HG03066 (cell line): ENCODE measurements around the gene DNAH10.
"Not testable (repeated sequence)": the region's sequence is repeated elsewhere in the genome, so short reads cannot be mapped to it uniquely, and the experiment has no call there.

Source experiments
- ATAC-seq: cut with Tn5 transposase; IDR thresholded peaks from one replicate; pipeline ENCODE4 v1.9.1; 2021; ENCODE audit warnings: low read depth; ENCODE audit not compliant: unreplicated experiment

The DNAH10 gene

DNA sequence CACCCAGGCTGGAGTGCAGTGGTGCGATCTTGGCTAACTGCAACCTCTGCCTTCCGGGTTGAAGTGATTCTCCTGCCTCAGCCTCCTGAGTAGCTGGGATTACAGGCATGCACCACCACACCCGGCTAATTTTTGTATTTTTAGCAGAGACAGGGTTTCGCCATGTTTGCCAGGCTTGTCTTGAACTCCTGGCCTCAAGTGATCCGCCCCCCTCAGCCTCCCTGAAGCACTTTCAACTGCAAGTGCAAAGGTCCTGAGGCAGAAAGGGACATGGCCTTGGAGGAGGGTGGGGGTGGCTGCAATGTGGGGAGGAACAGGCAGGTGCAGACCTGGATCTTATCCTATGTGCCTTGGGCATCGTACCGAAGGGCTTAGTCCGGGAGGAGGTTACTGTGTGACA lies 27.3 kb downstream of the DNAH10 start:
- ATAC-seq: not testable (repeated sequence)

DNA sequence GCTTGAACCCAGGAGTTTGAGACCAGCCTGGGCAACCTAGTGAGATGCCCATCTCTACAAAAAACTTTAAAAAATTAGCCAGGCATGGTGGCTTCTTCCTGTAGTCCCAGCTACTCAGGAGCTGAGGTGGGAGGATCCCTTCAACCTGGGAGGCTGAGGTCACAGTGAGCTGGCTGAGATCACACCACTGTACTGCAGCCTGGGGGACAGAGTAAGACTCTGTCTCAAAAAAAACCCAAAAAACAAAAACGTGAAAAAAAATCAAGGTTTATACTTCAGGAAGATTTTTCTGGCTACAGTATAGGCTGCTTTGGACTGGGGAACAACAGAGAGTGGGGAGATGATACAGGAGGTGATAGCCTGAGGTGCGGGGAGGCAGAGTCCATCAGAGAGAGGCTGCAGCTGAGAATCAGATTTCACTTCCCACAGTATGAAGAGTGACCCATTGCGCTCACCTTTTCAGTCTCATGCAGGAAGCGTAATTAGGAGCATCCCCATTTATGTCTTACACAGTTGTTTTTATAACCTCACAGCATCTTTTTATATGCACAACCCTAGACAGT lies 28.9 kb downstream of the DNAH10 start:
- ATAC-seq: no peak

DNA sequence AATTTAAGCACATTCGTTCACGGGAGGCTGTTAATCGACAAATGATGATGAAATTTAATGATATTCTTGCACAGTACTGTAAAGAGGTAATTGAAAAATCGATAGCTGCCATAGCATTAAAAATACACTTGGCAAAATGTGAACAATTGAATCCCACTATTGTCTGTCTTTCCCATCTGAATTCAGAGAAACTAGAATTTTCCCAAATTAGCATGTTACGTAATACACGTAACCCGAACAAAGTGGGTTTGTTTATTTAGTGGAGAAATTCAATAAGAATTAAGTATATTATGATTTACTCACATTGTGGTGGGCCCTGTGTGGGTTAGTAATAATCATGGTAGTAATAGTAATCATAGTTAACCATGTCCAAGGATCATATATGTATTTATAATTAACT lies 31.9 kb downstream of the DNAH10 start:
- ATAC-seq: no peak

DNA sequence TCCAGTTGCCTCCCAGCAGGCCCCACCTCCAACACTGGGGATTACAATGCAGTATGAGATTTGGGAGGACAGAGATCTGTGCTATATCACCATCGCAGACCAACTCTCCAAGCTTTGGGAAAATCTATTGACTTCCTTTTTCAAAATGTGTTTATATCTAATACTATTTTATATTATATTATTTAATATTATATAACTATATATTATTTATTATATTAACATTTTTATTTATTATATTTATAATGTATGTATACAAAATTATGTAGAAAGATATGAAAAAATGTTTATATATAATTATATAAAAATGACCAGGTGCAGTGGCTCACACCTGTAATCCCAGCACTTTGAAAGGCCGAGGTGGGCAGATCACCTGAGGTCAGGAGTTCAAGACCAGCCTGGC lies 36.4 kb downstream of the DNAH10 start:
- no peak for ATAC-seq

DNA sequence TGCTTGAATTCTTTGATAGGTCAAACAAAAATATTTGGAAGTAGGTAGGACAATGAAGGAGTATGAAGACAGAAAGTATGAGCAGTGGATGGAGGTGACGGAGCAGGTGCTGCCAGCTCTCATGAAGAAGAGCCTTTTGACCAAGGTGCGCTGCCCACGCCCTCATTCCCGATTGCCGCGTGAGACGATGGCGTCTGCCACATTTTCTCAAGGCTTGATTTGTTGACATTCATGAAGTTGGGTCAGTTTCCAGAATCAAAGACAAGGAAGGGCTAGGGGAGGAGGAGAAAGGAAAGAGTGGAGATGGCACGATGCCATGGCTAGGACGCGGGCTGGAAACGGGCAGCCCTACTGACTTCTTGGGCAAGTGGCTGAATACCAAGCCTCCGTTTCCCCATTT lies 37.1 kb downstream of the DNAH10 start:
- ATAC-seq: no peak

DNA sequence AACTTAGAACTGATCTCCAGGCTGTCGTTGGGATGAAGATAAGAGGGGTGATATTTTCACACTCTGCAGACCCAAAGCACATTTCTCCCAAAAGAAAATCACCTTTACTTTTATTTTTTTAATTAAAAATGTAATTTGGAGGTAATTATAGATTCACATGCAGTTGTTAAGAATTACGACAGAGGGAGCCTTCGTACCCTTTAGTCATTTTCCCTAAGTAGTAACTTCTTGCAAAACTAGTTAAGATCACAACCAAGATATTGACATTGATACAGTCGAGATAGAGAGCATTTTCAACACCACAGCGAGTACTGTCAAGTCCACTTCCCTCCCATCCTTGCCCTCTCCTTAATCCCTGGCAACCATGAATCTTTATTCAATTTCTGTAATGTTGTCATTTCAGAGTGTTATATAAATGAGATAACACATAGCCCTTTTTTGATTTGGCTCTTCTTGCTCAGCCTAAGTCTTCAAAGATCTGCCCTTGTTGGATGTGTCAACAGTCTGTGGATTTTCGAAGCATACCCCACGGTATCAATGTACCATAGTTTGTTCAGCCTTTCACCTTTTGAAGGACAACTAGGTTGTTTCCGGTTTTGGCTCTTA lies 39.6 kb downstream of the DNAH10 start:
- no peak for ATAC-seq

DNA sequence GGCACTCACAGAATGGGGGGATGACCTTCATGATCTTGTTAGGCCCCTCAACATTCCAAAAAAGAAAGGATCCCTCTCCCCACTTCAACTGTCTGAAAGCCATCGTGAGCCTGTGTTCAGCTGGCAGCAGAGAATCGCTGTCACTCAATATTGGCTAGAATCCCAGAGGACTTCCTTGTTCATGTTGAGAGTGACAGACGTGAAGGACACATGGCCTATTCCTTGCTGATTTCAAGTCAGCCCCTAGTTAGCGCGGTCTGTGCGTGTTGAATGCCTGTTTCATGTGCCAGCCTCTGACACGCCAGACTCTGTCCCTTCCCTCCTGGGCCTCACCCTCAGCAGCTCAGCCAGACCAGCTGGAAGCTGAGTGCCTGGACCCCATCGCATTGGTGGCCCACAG lies 43.1 kb downstream of the DNAH10 start:
- no peak for ATAC-seq

DNA sequence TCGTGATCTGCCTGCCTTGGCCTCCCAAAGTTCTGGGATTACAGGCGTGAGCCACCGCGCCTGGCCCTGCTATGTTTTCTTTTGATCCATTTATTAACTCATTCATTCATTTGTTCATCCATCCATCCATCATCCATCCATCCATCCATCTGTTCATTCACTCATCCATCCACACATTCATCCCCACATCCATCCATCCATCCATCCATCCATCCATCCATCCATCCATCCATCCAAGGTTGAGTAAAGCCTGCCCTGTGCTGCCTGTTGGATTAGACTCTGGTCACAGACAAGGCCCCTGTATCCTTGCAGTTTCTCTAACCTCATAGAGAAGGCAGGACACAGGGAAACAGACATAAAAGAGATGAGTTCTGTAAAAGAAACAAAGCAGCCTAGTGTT lies 44.9 kb downstream of the DNAH10 start:
- ATAC-seq: no peak

DNA sequence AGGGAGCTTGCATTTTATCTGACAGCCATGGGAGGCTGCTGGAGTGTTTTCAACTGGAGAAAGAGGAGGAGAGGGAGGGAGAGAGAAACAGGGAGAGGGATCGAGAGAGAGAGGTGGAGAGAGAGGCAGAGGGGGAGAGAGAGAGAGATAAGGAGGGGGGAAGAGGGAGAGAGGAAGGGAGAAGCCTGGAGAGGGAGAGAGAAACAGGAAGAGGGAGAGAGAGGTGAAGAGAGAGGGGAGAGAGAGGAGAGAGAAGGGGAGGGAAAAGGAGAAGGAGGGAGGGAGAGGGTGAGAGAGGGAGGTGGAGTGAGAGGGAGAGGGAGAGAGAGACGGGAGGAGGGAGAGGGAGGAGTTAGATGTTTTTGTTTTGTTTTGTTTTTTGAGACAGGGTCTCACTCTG lies 45.6 kb downstream of the DNAH10 start:
- no peak for ATAC-seq

DNA sequence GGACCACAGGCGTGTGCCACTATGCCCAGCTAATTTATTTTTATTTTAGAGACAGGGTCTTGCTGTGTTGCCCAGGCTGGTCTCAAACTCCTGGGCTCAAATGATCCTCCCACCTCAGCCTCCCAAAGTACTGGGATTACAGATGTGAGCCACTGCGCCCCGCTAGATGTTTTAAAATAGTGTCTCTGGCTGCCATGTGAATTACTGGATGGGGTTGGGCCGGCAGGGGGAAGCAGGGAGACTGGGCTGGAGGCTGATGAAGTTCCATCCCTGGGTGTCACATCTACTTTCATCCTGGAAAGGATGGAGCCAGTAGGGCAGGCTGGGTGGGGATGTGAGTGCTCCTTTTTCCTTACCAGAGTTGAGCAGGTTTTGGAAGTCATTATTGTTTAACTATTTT lies 46.1 kb downstream of the DNAH10 start:
- ATAC-seq: no peak

DNA sequence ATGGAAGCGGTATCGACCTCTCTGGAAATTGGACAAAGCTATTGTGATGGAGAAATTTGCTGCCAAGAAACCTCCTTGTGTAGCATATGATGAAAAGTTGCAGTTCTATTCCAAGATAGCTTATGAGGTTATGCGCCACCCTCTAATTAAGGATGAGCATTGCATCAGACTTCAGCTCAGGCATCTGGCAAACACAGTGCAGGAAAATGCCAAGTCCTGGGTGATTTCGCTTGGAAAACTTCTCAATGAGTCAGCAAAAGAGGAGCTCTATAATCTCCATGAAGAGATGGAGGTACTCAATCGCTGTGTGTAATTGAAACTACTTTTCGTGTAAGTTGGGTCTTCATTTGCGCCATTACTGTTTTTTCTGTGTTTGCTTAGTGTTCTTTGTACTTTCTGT lies 51.2 kb downstream of the DNAH10 start:
- ATAC-seq: no peak

DNA sequence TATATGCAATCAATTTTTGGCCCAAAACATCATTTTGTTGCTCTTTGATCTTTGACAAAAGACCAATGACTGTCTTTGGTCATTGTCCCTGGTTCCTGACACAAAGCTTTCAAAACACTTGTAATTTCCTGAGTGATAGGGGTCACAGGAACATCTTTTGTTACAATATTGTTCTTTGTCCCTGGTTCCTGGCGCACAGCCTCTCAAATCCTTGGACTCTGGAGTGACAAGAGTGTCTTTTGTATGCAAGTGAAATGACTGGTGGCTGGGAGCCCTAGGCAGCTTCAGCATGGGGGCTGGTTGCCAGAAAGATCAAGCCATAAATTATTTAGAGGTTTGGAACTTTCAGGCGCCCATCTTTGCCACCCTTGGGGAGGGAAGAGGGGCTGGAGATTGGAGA lies 53.9 kb downstream of the DNAH10 start:
- no peak for ATAC-seq

DNA sequence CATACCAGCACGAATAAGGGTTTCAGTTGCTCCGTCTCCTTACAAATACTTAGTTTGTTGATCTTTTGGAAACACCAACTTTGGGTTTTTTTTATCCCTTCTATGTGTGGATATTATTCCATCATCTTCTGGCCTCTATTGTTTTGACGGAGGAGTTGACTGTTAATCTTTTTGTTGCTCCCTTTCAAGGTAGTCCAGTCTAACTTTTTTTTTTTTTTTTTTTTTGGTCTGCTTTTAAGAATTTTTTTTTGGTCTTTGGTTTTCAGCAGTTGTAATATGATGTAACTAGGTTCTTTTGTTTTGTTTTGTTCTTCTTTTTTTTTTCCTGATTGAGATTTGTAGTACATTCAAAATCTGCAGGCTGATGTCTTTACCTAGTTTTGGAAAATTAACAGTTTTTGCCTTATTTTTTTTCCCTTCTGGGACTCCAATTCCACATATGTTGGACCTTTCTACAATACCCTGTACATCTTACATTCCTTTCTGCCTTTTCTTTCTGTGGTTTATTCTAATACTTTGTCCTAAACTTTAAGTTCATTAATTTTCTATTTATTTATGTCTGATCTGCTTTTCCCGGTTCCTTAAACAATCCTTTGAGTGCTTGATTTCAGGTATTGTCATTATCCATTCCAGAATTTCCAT lies 54.9 kb downstream of the DNAH10 start:
- no peak for ATAC-seq

DNA sequence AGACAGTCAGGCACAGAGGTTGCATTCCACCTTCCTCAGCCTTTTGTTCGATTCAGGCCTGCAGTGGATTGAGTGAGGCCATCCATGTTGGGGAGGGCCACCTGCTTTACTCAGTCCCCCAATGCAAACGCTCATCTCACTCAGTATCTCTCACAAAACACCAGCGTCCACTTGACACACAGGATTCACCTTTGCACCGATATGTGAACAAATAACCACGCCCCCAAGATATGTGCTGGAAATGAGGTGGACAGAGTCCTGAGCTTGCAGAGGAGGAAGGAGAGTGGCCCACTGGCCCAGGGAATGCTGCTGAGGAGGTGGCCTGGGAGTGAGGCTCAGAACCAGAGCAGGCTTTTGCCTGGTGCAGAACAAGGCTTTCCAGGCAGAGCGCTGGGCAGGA lies 60.7 kb downstream of the DNAH10 start:
- no peak for ATAC-seq

DNA sequence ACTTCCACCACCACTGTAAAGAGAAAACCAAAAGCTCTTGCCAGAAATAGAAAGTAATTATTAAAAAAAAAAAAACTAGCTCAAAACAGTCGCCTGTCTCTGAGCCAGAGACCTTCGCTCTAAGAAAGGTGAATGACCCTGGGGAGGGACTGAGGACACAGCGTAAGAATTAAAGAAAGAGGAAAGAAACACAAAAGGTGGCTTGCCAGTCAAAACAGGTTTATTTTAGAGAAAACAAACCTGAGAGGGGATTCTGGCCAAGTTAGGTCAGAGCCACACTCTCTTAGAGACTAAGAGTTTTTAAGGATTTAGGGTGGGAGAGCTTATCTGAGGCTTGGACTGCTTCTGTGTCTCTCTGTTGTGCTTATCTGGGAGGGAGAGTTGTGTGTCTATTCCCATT lies 66.0 kb downstream of the DNAH10 start:
- no peak for ATAC-seq

DNA sequence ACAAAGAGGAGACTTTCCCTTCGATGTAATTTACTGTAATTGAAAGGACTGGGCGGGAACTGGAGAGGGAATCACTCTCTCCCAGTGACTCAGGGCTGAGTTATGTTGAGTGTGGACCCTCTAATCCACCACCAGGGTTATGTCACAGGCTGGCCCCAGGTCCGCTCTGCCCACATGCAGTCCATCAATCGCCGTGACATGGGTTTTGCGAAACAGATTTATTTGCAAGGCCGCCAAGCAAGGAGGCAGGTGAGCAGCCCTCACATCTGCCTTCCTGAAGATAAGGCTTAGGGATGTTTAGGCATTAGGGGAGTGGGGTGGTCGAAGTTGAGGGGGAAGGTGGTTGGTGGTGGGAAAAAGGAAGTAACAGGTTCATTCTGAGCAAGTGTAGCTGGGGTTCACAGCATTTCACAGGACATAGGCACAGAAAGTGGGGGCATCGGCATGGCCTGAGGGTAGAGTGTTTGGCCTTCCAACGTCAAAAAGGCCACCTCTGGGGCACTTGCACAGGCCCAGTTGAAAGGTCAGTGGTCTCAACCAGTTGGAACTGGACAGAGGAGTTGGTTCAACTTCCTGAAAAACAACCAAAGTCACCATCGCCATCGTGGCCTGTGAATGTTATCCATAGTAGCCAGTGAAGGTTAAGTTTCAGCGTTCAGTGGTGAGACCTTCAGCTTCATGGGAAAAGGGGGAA lies 66.9 kb downstream of the DNAH10 start:
- no peak for ATAC-seq

DNA sequence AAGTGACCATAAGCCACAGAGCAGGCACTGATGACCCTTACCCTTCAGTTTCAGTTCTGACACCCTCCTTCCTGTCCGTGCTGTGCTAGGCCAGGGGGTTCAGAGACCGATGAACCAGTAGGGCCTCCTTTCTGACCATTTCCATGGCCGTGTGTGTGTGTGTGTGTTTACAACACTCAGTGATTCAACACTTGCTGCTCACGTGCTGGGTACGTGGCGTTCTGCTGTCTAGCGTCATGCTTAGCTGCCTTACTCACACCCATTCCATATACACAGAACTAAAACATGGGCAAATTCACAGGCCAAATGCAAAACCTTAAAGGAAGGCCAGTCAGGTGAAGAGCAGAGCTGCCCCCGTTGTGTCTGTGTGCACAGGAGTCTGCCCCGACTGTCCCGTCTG lies 67.5 kb downstream of the DNAH10 start:
- ATAC-seq: no peak

DNA sequence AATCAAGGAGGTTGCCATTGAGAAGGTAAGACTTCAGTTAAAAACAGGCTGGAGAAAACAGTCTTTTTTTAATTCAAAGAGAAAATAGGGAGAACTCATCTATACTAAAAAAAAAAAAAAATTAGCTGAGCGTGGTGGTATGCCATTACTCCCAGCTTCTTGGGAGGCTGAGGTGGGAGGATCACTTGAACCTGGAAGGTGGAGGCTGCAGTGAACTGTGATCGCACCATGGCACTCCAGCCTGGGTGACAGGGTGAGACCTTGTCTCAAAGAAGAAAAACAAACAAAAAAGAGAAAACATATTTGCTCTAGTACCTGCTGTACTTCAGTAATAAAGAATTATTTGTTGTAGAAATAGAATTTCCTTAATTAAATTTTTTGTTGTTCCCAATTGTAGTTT lies 68.6 kb downstream of the DNAH10 start:
- ATAC-seq: no peak

DNA sequence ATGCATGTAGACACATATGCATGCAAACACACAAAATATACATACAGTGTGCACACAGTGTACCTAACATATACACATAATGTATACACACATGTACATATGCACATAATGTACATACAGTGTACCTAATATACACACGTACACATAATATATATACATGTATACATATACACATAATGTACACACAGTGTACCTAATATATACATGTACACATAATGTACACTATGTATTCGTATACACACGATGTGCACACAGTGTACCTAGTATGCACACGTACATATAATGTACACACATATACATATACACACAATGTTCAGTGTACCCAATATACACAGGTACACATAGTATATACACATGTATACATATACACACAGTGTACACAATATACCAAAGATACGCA lies 70.0 kb downstream of the DNAH10 start:
- ATAC-seq: no peak

DNA sequence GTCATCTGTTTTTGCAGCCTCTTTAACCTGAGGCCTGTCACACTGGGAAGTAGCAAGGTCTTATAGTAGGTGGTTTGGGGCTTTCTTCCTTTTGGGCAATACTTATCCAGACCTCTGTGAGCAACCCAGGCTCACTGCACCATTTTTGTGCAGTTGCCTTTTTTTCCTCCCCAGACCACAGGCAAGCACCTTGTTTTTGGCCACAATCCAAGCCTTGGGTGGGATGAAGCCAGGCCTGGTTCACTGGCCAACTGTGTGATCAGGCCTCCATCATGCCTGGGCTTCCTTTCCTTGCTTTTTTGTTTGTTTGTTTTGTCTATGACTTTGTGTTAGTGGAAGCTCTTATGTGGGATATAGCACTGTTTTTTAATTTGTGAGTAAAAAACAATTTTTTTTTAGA lies 71.7 kb downstream of the DNAH10 start:
- no peak for ATAC-seq

DNA sequence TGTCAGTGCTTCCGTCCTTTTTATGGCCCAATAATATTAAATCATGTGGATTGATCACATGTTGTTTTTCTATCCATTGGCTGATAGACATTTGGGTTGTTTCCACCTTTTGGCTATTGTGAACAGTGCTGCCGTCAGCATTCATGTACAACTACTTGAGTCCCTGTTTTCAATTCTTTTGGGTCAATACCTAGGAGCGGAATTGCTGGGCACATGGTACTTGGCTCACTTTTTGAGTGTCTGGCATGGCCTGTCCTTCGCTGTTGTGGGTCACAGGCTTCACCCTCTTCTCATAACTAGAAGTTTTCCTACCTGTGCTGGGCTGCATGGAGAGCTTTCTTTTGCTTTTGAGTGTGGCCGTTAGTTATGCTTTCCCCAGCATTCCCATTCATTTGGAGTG lies 72.7 kb downstream of the DNAH10 start:
- no peak for ATAC-seq

DNA sequence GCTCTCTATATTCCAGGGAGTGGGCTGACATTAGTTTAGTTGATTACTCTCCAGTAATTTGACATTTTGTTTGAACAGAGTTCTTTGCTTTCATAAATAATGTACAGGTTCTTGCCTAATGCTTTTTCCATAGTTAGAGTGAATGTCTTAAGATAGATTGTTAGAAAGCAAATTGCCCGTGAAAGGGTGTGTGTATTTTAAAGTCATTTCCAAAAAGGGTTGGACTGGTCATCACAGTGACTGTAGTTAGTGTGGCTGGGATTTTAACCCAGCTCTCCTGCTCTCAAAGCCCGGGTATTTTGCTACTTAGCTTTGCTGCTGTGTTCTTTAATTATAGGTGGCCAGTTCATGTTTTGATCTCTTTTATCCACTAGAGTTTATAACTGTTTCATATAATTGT lies 74.2 kb downstream of the DNAH10 start:
- ATAC-seq: no peak
